NCI-H82 treated with DMSO at 0.1 percent for 48 hours (cell line): ENCODE results near the gene IL13RA1.
A peak's percentile ranks its signal among the peaks of the same experiment; 100 is the strongest.
"Not testable (repeated sequence)": the region's sequence is repeated elsewhere in the genome, so short reads cannot be mapped to it uniquely, and the experiment has no call there.

Experiments used
- DNase-seq: peaks from one replicate; lab custom pipeline; 2025; ENCODE audit not compliant: unreplicated experiment; lab: John Stamatoyannopoulos, UW

IL13RA1 gene

GRCh38 chrX:118772051-118772450, 44.6 kb downstream of the IL13RA1 start:
- DNase-seq = no peak

GRCh38 chrX:118773782-118774181, 46.4 kb downstream of the IL13RA1 start:
- no peak for DNase-seq

GRCh38 chrX:118779581-118779980, 52.2 kb downstream of the IL13RA1 start:
- no peak for DNase-seq

GRCh38 chrX:118780509-118780908, 53.1 kb downstream of the IL13RA1 start:
- DNase-seq = no peak

- DNase-seq = no peak
Observed at GRCh38 chrX:118780911-118781310, 53.5 kb downstream of the IL13RA1 start.

GRCh38 chrX:118795528-118796280, 68.3 kb downstream of the IL13RA1 start:
- DNase-seq = no peak

- DNase-seq = no peak
Observed at GRCh38 chrX:118802857-118803256, 75.5 kb downstream of the IL13RA1 start.

- peak; percentile 1 for DNase-seq
Observed at GRCh38 chrX:118807151-118808017, 80.0 kb downstream of the IL13RA1 start.

GRCh38 chrX:118817257-118817656, 89.9 kb downstream of the IL13RA1 start:
- DNase-seq = not testable (repeated sequence)

- DNase-seq = peak; percentile 4
Observed at GRCh38 chrX:118823263-118824172, 96.1 kb downstream of the IL13RA1 start, which contains the start of gene ZCCHC12. ZCCHC12 (plus strand) TSS chrX:118823824; CDS start chrX:118825245, 1,421 bp downstream.

- no peak for DNase-seq
Observed at GRCh38 chrX:118824173-118824730, 96.8 kb downstream of the IL13RA1 start.

- no peak for DNase-seq
Observed at GRCh38 chrX:118825227-118825626, 97.8 kb downstream of the IL13RA1 start.

GRCh38 chrX:118839334-118839958, 112.0 kb downstream of the IL13RA1 start:
- no peak for DNase-seq
